ENCODE measurements around the gene PTCD1.
"Not testable (repeated sequence)": the region's sequence is repeated elsewhere in the genome, so short reads cannot be mapped to it uniquely, and the experiment has no call there.

The PTCD1 gene

GRCh38 chr7:99380032-99380822, 58.4 kb downstream of the PTCD1 start:
- TF ChIP-seq EZH2 (optimal IDR thresholded peaks at IDR 0.05; ENCODE audit: low read depth, low read length) (no peak), EZH2phosphoT487 (IDR thresholded peaks at IDR 0.05; ENCODE audit: low read length) (no peak), CTCF (IDR thresholded peaks at IDR 0.05; ENCODE audit: low read length) (no peak)
- Histone ChIP-seq H3K27me3 (replicated peaks; ENCODE audit: insufficient read depth, low read length) (no peaks in the 10 kb centered on the region), H3K4me2 (ENCODE audit: low read depth, low read length) (peak overlapping the region; percentile 90), H3F3A (ENCODE audit: insufficient read depth, low read length) (peaks cover 35% of the 10 kb centered on the region), H3K9me3 (replicated peaks; ENCODE audit: insufficient read depth, low read length) (no peaks in the 10 kb centered on the region), H3K4me1 (ENCODE audit: low read length) (peaks cover 25% of the 10 kb centered on the region), H3K9ac (ENCODE audit: low read length) (peak overlapping the region; percentile 62), H3K9me2 (replicated peaks; ENCODE audit: insufficient read depth, low read length) (no peaks in the 10 kb centered on the region), H3K4me3 (ENCODE audit: low read length) (peak overlapping the region; percentile 49), H2AFZ (ENCODE audit: low read length) (peak overlapping the region; percentile 52), H3K36me3 (replicated peaks; ENCODE audit: insufficient read depth, low read length) (no peaks in the 10 kb centered on the region; the same call in 1 of the 2 replicates), H3K27ac (ENCODE audit: low read length) (peak overlapping the region; percentile 79), H3K79me2 (ENCODE audit: low read length) (peaks cover 74% of the 10 kb centered on the region), H4K20me1 (ENCODE audit: insufficient read depth, low read length) (no peaks in the 10 kb centered on the region)
- DNase-seq = no peak

GRCh38 chr7:99379693-99380031, 58.9 kb downstream of the PTCD1 start:
- Histone ChIP-seq H3K4me2 (ENCODE audit: low read depth, low read length) (peak overlapping the region; percentile 90), H3K79me2 (ENCODE audit: low read length) (peaks cover 79% of the 10 kb centered on the region), H3K4me3 (ENCODE audit: low read length) (peak overlapping the region; percentile 49), H3F3A (ENCODE audit: insufficient read depth, low read length) (peaks cover 35% of the 10 kb centered on the region), H2AFZ (ENCODE audit: low read length) (peak overlapping the region; percentile 52), H3K27ac (ENCODE audit: low read length) (peak overlapping the region; percentile 79), H3K9ac (ENCODE audit: low read length) (peak overlapping the region; percentile 62), H3K4me1 (ENCODE audit: low read length) (peaks cover 25% of the 10 kb centered on the region)
- not testable (repeated sequence) for H4K20me1 ChIP-seq (ENCODE audit: insufficient read depth, low read length); H3K27me3 ChIP-seq (replicated peaks; ENCODE audit: insufficient read depth, low read length); H3K36me3 ChIP-seq (replicated peaks; ENCODE audit: insufficient read depth, low read length); DNase-seq; H3K9me3 ChIP-seq (replicated peaks; ENCODE audit: insufficient read depth, low read length); H3K9me2 ChIP-seq (replicated peaks; ENCODE audit: insufficient read depth, low read length)

GRCh38 chr7:99379043-99379577, 59.5 kb downstream of the PTCD1 start:
- DNase-seq = peak; percentile 65
- H3K4me2 ChIP-seq (ENCODE audit: low read depth, low read length) = peak overlapping the region; percentile 90; the same call in 1 of the 2 replicates
- TF ChIP-seq EZH2phosphoT487 (IDR thresholded peaks at IDR 0.05; ENCODE audit: low read length) (no peak), CTCF (IDR thresholded peaks at IDR 0.05; ENCODE audit: low read length) (no peak), EZH2 (optimal IDR thresholded peaks at IDR 0.05; ENCODE audit: low read depth, low read length) (no peak)
- H3K27me3 ChIP-seq (replicated peaks; ENCODE audit: insufficient read depth, low read length) = no peaks in the 10 kb centered on the region
- H3K9me3 ChIP-seq (replicated peaks; ENCODE audit: insufficient read depth, low read length) = no peaks in the 10 kb centered on the region
- H3K27ac ChIP-seq (ENCODE audit: low read length) = peak overlapping the region; percentile 79
- peak overlapping the region; percentile 49 for H3K4me3 ChIP-seq (ENCODE audit: low read length)
- peak overlapping the region; percentile 62; the same call in 1 of the 2 replicates for H3K9ac ChIP-seq (ENCODE audit: low read length)
- H3K4me1 ChIP-seq (ENCODE audit: low read length) = peaks cover 25% of the 10 kb centered on the region
- no peaks in the 10 kb centered on the region for H4K20me1 ChIP-seq (ENCODE audit: insufficient read depth, low read length)
- H2AFZ ChIP-seq (ENCODE audit: low read length) = no peak overlapping the region
- H3K9me2 ChIP-seq (replicated peaks; ENCODE audit: insufficient read depth, low read length) = no peaks in the 10 kb centered on the region
- peaks cover 35% of the 10 kb centered on the region for H3F3A ChIP-seq (ENCODE audit: insufficient read depth, low read length)
- H3K36me3 ChIP-seq (replicated peaks; ENCODE audit: insufficient read depth, low read length) = no peaks in the 10 kb centered on the region; the same call in 1 of the 2 replicates
- peaks cover 76% of the 10 kb centered on the region for H3K79me2 ChIP-seq (ENCODE audit: low read length)
